DOHH2 (cell line): Measurements from ENCODE around the gene LIF.

Experiments
- H3F3A ChIP-seq: fragments of 200-600 bp; sonication (generic), shearing (Covaris generic); 2 replicates; pipeline ENCODE4 v1.6.0; 2016; ENCODE audit warnings: antibody characterized with exemption, mild to moderate bottlenecking; ENCODE audit not compliant: control insufficient read depth, insufficient read depth
- H3K27ac ChIP-seq: fragments of 200-600 bp; sonication (generic); 2 replicates; pipeline ENCODE4 v1.5.1; 2014; ENCODE audit warnings: low read depth, mild to moderate bottlenecking, low read length, moderate library complexity
- H3K27me3 ChIP-seq: fragments of 200-600 bp; sonication (generic); 2 replicates; pipeline ENCODE4 v1.6.1; 2014; ENCODE audit warnings: mild to moderate bottlenecking, low read length, mixed read lengths; ENCODE audit not compliant: control insufficient read depth
- H3K36me3 ChIP-seq: fragments of 200-600 bp; sonication (generic); 2 replicates; pipeline ENCODE4 v1.6.1; 2014; ENCODE audit warnings: mild to moderate bottlenecking, low read length, moderate library complexity, mixed read lengths; ENCODE audit not compliant: control insufficient read depth
- H3K4me1 ChIP-seq: fragments of 200-600 bp; sonication (generic); 2 replicates; pipeline ENCODE4 v1.6.1; 2014; ENCODE audit warnings: mild to moderate bottlenecking, low read length, mixed read lengths; ENCODE audit not compliant: control insufficient read depth
- H3K4me2 ChIP-seq: fragments of 200-600 bp; sonication (generic); 2 replicates; pipeline ENCODE4 v1.6.0; 2014; ENCODE audit warnings: mild to moderate bottlenecking, low read length, moderate library complexity
- H3K4me3 ChIP-seq: fragments of 200-600 bp; sonication (generic); 2 replicates; pipeline ENCODE4 v1.5.1; 2014; ENCODE audit warnings: mild to moderate bottlenecking, low read length, mixed read lengths
- H3K79me2 ChIP-seq: fragments of 200-600 bp; sonication (generic); 2 replicates; pipeline ENCODE4 v1.6.1; 2014; ENCODE audit warnings: mild to moderate bottlenecking, low read length, mixed read lengths; ENCODE audit not compliant: control insufficient read depth
- H3K9me2 ChIP-seq: fragments of 200-600 bp; sonication (generic); replicated peaks from 2 replicates; pipeline ENCODE4 v1.6.1; 2014; ENCODE audit warnings: mild to moderate bottlenecking, low read length, mixed read lengths; ENCODE audit not compliant: control insufficient read depth
- H3K9me3 ChIP-seq: fragments of 200-600 bp; sonication (generic); 2 replicates; pipeline ENCODE4 v1.6.1; 2014; ENCODE audit warnings: antibody characterized with exemption, low read length, mixed read lengths; ENCODE audit not compliant: control insufficient read depth, insufficient read depth
- H4K20me1 ChIP-seq: fragments of 200-600 bp; sonication (generic); 2 replicates; pipeline ENCODE4 v1.6.0; 2014; ENCODE audit warnings: low read depth, mild to moderate bottlenecking, antibody characterized with exemption, low read length, moderate library complexity; ENCODE audit not compliant: control insufficient read depth, insufficient read depth
- CTCF ChIP-seq: fragments of 200-600 bp; sonication (generic); IDR thresholded peaks from one replicate; pipeline ENCODE4 v1.5.1; 2014; ENCODE audit warnings: antibody characterized with exemption, mild to moderate bottlenecking, low read depth, low read length; ENCODE audit not compliant: poor library complexity, severe bottlenecking
- EZH2phosphoT487 ChIP-seq: fragments of 200-600 bp; sonication (generic); IDR thresholded peaks from 2 replicates; pipeline ENCODE4 v1.6.1; 2017; ENCODE audit warnings: borderline replicate concordance, mild to moderate bottlenecking, antibody characterized with exemption, low read length, moderate library complexity, mixed read lengths

The LIF gene

DNA sequence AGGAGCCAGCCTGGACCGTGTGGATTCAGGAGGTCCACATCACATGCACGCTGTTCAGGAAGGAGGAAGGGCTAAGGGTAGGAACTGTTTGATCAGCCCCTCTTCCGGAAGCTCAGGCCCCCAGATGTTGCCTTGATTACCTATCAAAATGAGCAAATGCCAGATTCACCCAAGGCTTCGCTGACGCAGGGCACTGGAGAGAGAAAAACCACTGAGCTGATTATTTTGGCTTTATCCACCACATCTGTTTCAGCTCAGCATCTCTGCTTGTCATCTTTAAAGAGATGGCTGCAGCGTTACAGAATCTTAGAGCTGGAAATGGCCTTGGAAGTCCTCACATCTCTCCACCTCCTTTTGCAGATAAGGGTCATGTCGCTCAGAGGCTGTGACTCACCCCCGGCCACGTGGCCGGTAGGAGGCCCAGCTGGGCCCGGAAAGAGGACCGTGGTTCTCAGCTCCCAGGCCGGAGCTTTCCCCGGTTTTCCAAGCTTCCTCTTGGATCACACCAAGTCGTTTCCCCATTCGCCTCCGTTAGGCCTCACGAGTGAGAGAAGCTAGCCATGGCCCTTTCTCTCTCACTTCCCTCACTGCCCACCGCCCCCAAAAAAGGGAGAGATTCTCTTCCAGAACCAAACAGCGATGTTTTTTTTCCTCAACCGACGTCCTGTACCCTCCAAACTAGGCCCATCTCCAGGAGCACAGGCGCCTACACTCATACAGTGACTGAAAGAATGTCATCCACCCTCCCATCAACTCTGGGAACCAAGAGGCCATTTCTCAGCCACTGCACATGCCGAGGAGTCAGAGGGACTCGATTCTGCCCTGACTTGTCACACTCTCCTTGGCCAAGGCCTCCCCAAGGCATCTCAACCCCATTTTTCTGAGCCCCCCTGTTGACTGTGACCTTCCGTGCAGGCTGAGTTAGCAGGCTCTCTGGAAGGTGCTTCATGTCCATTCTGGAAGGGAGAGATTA, 37.6 kb downstream of the LIF start:
- Histone ChIP-seq H4K20me1 (no peaks in the 10 kb centered on the region), H3K9me2 (no peaks in the 10 kb centered on the region), H3F3A (no peaks in the 10 kb centered on the region), H3K4me2 (no peak overlapping the region), H3K27me3 (no peaks in the 10 kb centered on the region), H3K4me1 (no peaks in the 10 kb centered on the region), H3K4me3 (no peak overlapping the region), H3K27ac (no peak overlapping the region), H3K79me2 (no peaks in the 10 kb centered on the region), H3K9me3 (no peaks in the 10 kb centered on the region), H3K36me3 (no peaks in the 10 kb centered on the region)
- TF ChIP-seq CTCF (no peak), EZH2phosphoT487 (no peak)

- no peaks in the 10 kb centered on the region for H3F3A ChIP-seq
- H3K4me2 ChIP-seq: no peak overlapping the region
- no peaks in the 10 kb centered on the region for H4K20me1 ChIP-seq
- H3K79me2 ChIP-seq: no peaks in the 10 kb centered on the region
- TF ChIP-seq EZH2phosphoT487 (no peak), CTCF (no peak)
- H3K4me1 ChIP-seq: no peaks in the 10 kb centered on the region
- H3K4me3 ChIP-seq: no peak overlapping the region
- H3K36me3 ChIP-seq: no peaks in the 10 kb centered on the region
- H3K9me2 ChIP-seq: no peaks in the 10 kb centered on the region
- no peaks in the 10 kb centered on the region for H3K9me3 ChIP-seq
- H3K27ac ChIP-seq: no peak overlapping the region
- no peaks in the 10 kb centered on the region for H3K27me3 ChIP-seq
Observed at GRCh38 chr22:30206944-30207343, 39.6 kb downstream of the LIF start.

DNA sequence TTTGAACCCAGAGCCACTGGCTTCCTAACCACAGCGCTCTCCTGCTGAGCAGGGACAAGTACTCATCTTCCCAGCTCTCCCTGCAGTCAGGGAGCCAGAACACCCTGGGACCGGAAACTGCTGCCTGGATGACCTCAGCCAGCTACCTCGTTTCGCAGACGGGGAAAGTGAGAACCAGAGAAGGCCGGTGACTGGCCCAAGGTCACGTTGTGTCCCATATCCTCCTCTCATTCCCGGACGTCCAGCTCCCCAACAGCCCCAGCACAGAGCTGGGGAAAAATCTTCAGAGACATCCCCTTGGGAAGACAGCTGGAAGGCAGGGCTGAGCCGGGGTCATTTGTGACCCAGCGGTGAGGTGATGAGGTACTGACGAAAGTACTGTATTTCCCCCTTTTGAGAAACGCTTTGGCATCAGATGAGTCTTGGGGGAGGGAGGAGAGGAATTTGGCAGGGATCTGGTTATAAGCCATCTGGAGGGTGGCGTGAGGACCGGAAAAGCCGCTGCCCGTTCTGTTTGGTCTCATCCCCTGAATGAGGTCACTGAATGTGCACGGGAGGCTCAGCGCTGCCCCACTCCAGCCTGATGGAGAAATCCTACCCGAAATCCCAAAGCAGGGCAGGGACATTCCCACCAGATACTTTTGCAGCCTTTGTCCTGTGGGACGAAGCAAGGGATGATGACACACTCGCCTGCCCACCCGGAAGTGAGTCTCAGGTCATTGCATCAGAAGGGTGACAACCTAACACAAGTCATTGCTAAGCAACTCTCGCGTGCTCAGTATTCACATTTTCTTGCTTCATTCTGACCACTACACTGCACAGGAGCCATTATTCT, 41.1 kb downstream of the LIF start:
- no peak for TF ChIP-seq CTCF
- TF ChIP-seq EZH2phosphoT487: no peak
- Histone ChIP-seq H3K36me3 (no peaks in the 10 kb centered on the region), H3K4me1 (no peaks in the 10 kb centered on the region), H3K9me3 (no peaks in the 10 kb centered on the region), H3K9me2 (no peaks in the 10 kb centered on the region), H3K4me3 (no peak overlapping the region), H3K79me2 (no peaks in the 10 kb centered on the region), H3K27ac (no peak overlapping the region), H3F3A (no peaks in the 10 kb centered on the region), H3K4me2 (no peak overlapping the region), H3K27me3 (no peaks in the 10 kb centered on the region), H4K20me1 (no peaks in the 10 kb centered on the region)
